Right atrium auricular region (tissue), 2 donors: ENCODE measurements around the gene SVOPL. TPM values are rescaled to one million over a fixed set of nuclear protein-coding genes. Genes with fewer than 3 reads are reported as not detected.

Experiments
- DNase-seq: peaks from one replicate; pipeline ENCODE4 v3.0.0-alpha.2; 2019; ENCODE audit warnings: low spot score
- H3K27ac ChIP-seq, 2 donors: fragments of 200-600 bp; sonication (generic); 1 replicate in 1 of 2; 2 replicates in 1 of 2; pipeline ENCODE4 v1.5.1; 2016 to 2019
- H3K27me3 ChIP-seq, 2 donors: fragments of 200-600 bp; sonication (generic); one replicate each; pipeline versions ENCODE4 v1.5.1 to v1.6.0; 2017 to 2019
- H3K36me3 ChIP-seq: fragments of 200-600 bp; sonication (generic); one replicate; pipeline ENCODE4 v1.5.1; 2016
- H3K4me1 ChIP-seq, 2 donors: fragments of 200-600 bp; sonication (generic); one replicate each; pipeline versions ENCODE4 v1.5.1 to v1.6.0; 2017 to 2019
- H3K4me3 ChIP-seq, 2 donors: fragments of 200-600 bp; sonication (generic); 1 replicate in 1 of 2; 2 replicates in 1 of 2; pipeline ENCODE4 v1.5.1; 2017 to 2019; ENCODE audit warnings: mild to moderate bottlenecking in 1 of 2, moderate library complexity in 1 of 2
- H3K9me3 ChIP-seq, 2 donors: fragments of 200-600 bp; sonication (generic); one replicate each; pipeline ENCODE4 v1.5.1; 2019
- total RNA-seq, 2 donors: library from RNA; depleted of rRNA; stranded (reverse); fragments of >200 nt; gene quantifications; one replicate each; pipeline ENCODE4 v1.1.0, GENCODE V29; 2016
- TF ChIP-seq, protein P1 (sequence below), 2 donors: fragments of 200-600 bp; sonication (generic); IDR thresholded peaks; one replicate each; pipeline ENCODE4 v1.5.1; 2019; ENCODE audit warnings: antibody characterized with exemption in 2 of 2

Gene SVOPL
- total RNA-seq, 2 donors from 2014 or later = not detected

GRCh38 chr7:138622841-138623240 is 78.3 kb downstream of the SVOPL start:
- TF ChIP-seq, protein P1, sequence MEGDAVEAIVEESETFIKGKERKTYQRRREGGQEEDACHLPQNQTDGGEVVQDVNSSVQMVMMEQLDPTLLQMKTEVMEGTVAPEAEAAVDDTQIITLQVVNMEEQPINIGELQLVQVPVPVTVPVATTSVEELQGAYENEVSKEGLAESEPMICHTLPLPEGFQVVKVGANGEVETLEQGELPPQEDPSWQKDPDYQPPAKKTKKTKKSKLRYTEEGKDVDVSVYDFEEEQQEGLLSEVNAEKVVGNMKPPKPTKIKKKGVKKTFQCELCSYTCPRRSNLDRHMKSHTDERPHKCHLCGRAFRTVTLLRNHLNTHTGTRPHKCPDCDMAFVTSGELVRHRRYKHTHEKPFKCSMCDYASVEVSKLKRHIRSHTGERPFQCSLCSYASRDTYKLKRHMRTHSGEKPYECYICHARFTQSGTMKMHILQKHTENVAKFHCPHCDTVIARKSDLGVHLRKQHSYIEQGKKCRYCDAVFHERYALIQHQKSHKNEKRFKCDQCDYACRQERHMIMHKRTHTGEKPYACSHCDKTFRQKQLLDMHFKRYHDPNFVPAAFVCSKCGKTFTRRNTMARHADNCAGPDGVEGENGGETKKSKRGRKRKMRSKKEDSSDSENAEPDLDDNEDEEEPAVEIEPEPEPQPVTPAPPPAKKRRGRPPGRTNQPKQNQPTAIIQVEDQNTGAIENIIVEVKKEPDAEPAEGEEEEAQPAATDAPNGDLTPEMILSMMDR (IDR thresholded peaks at IDR 0.05) = no peak
- Histone ChIP-seq H3K27me3 (no peaks in the 10 kb centered on the region), H3K36me3 (no peaks in the 10 kb centered on the region), H3K4me3 (no peak overlapping the region), H3K4me1 (no peaks in the 10 kb centered on the region), H3K27ac (no peak overlapping the region), H3K9me3 (no peaks in the 10 kb centered on the region)
- DNase-seq = no peak

DNA sequence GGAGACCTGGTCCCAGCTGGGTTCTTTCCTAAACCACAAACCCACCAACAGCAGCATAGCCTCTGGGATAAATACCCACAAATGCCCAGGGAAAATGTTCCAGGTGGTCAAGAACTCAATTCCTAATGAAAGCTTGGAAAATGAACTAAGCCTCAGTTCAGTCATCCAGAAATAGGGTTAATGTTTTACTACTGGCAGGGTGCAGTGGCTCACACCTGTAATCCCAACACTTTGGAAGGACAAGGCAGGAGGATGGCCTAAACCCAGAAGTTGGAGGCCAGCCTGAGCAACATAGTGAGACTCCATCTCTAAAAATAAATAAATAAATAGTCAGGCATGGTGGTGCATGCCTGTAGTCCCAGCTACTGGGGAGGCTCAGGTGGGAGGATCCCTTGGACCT is 82.2 kb downstream of the SVOPL start:
- TF ChIP-seq, protein P1 (IDR thresholded peaks at IDR 0.05) = no peak

DNA sequence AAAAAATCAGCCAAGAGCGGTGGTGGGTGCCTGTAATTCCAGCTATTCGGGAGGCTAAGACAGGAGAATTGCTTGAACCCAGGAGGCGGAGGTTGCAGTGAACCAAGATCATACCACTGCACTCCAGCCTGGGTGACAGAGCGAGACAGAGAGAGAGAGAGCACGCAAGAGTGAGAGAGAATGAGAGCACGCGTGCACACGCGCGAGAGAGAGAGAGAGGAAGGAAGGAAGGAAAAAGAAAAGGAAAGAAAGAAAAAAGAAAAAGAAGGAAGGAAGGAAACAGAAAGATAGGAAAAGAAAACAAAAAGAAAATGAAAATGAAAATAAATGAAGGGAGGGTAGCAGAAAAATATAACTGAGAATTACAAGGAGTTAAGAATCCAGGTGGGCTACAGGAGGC is 82.7 kb downstream of the SVOPL start:
- H3K27me3 ChIP-seq = no peaks in the 10 kb centered on the region
- no peak overlapping the region for H3K27ac ChIP-seq
- H3K36me3 ChIP-seq = no peaks in the 10 kb centered on the region
- no peak overlapping the region for H3K4me3 ChIP-seq
- H3K4me1 ChIP-seq = no peaks in the 10 kb centered on the region
- DNase-seq = no peak
- TF ChIP-seq, protein P1 (IDR thresholded peaks at IDR 0.05) = no peak
- H3K9me3 ChIP-seq = no peaks in the 10 kb centered on the region

More for the DNA sequence above, 82.2 kb downstream of the SVOPL start:
- DNase-seq = no peak
- Histone ChIP-seq H3K36me3 (no peaks in the 10 kb centered on the region), H3K4me3 (no peak overlapping the region), H3K27ac (no peak overlapping the region), H3K4me1 (no peaks in the 10 kb centered on the region), H3K27me3 (no peaks in the 10 kb centered on the region), H3K9me3 (no peaks in the 10 kb centered on the region)

DNA sequence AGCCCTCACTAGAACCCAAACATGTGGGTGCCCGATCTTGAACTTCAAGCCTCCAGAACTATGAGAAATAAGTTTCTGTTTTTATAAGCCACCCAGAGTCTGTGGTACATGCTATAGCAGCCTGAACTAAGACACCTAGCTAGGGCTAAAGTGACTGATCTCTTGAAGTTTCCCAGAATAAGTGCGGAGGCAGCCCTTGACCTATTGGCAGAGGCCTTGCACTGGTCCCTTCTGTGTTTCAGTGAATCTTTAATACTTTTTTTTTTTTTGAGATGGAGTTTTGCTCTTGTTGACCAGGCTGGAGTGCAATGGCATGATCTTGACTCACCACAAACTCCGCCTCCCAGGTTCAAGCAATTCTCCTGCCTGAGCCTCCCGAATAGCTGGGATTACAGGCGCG is 85.1 kb downstream of the SVOPL start:
- Histone ChIP-seq H3K4me3 (no peak overlapping the region), H3K36me3 (no peaks in the 10 kb centered on the region), H3K27me3 (no peaks in the 10 kb centered on the region), H3K27ac (no peak overlapping the region), H3K4me1 (no peaks in the 10 kb centered on the region), H3K9me3 (no peaks in the 10 kb centered on the region)
- TF ChIP-seq, protein P1 (IDR thresholded peaks at IDR 0.05) = no peak
- DNase-seq = no peak

- Histone ChIP-seq H3K27me3 (no peaks in the 10 kb centered on the region), H3K36me3 (no peaks in the 10 kb centered on the region), H3K27ac (no peak overlapping the region), H3K4me3 (no peak overlapping the region), H3K9me3 (no peaks in the 10 kb centered on the region), H3K4me1 (no peaks in the 10 kb centered on the region)
- TF ChIP-seq, protein P1 (IDR thresholded peaks at IDR 0.05) = no peak
- DNase-seq = no peak
Observed at GRCh38 chr7:138613630-138614029, 87.5 kb downstream of the SVOPL start.

DNA sequence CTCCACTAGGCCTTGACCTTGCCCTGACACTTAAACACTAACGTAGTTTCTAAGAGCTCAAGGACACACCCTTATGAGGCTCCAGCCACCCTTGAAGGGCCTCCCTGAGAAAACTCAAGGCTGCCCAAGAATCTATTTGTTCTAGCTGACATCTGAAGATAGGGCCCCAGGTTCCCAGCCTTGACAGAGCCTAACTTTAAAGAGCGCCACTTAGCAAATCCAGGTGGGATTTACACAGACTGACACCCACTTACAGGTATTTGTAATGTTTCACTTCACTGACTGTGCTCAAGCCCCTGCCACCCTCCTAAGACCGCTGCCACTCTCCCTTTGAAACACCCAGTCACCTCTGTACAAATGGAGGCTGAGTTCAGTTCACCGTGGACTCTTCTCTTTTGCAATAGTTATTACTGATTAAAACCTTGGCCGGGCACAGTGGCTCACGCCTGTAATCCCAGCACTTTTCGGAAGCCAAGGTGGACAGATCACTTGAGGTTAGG is 90.4 kb downstream of the SVOPL start:
- TF ChIP-seq, protein P1 (IDR thresholded peaks at IDR 0.05) = no peak
- Histone ChIP-seq H3K4me1 (no peaks in the 10 kb centered on the region), H3K9me3 (no peaks in the 10 kb centered on the region), H3K27ac (no peak overlapping the region), H3K36me3 (no peaks in the 10 kb centered on the region), H3K4me3 (no peak overlapping the region), H3K27me3 (no peaks in the 10 kb centered on the region)
- DNase-seq = no peak
